Mesothelial cell of epicardium (in vitro differentiated cells): ENCODE results near the gene S100PBP. TPM values are rescaled to one million over a fixed set of nuclear protein-coding genes. Genes with fewer than 3 reads are reported as not detected.

ENCODE experiments used
- DNase-seq, 2 experiments: peaks; one replicate each; pipeline ENCODE4 v3.0.0; 2021; ENCODE audit warnings: low spot score in 2 of 2; ENCODE audit not compliant: unreplicated experiment in 2 of 2
- H3K27ac Mint-ChIP-seq: 2 replicates; pipeline ENCODE4 v1.8.0; 2021; ENCODE audit warnings: mixed read lengths
- H3K27me3 Mint-ChIP-seq: 2 replicates; pipeline ENCODE4 v1.8.0; 2021; ENCODE audit warnings: low read depth, mixed read lengths
- H3K36me3 Mint-ChIP-seq: 2 replicates; pipeline ENCODE4 v1.8.0; 2021; ENCODE audit warnings: mixed read lengths
- H3K4me1 Mint-ChIP-seq: 2 replicates; pipeline ENCODE4 v1.8.0; 2021; ENCODE audit warnings: mixed read lengths
- H3K4me3 Mint-ChIP-seq: 2 replicates; pipeline ENCODE4 v1.8.0; 2021; ENCODE audit warnings: mild to moderate bottlenecking, moderate library complexity, mixed read lengths
- H3K9me3 Mint-ChIP-seq: 2 replicates; pipeline ENCODE4 v1.8.0; 2021; ENCODE audit warnings: mixed read lengths
- CTCF ChIP-seq: fragments of 200-600 bp; sonication (generic); IDR thresholded peaks from one replicate; pipeline ENCODE4 v1.5.0; 2021; ENCODE audit warnings: antibody characterized with exemption; ENCODE audit not compliant: unreplicated experiment
- total RNA-seq: library from RNA; stranded (reverse); gene quantifications from 3 replicates; pipeline ENCODE4 v1.2.1, GENCODE V29; 2021

S100PBP gene
- total RNA-seq, 1 donor from 2014 or later, result 66.8 TPM

GRCh38 chr1:32886828-32887414 lies 69.5 kb downstream of the S100PBP start:
- no peak overlapping the region for H3K4me3 Mint-ChIP-seq
- H3K4me1 Mint-ChIP-seq, result peaks cover 16% of the 10 kb centered on the region
- H3K36me3 Mint-ChIP-seq, result no peaks in the 10 kb centered on the region
- no peak for TF ChIP-seq CTCF
- no peaks in the 10 kb centered on the region for H3K9me3 Mint-ChIP-seq
- no peak overlapping the region for H3K27ac Mint-ChIP-seq
- no peak for DNase-seq
- peaks cover 41% of the 10 kb centered on the region for H3K27me3 Mint-ChIP-seq

GRCh38 chr1:32887623-32888022 lies 70.2 kb downstream of the S100PBP start:
- no peaks in the 10 kb centered on the region for H3K36me3 Mint-ChIP-seq
- no peak overlapping the region for H3K4me3 Mint-ChIP-seq
- no peak for DNase-seq

GRCh38 chr1:32888134-32888533 lies 70.7 kb downstream of the S100PBP start:
- H3K27me3 Mint-ChIP-seq, result peaks cover 42% of the 10 kb centered on the region
- no peak for DNase-seq
- no peak for TF ChIP-seq CTCF
- H3K9me3 Mint-ChIP-seq, result no peaks in the 10 kb centered on the region
- no peaks in the 10 kb centered on the region for H3K36me3 Mint-ChIP-seq
- H3K4me3 Mint-ChIP-seq, result no peak overlapping the region
- H3K4me1 Mint-ChIP-seq, result peaks cover 25% of the 10 kb centered on the region
- no peak overlapping the region for H3K27ac Mint-ChIP-seq

More at GRCh38 chr1:32887623-32888022, 70.2 kb downstream of the S100PBP start:
- no peaks in the 10 kb centered on the region for H3K9me3 Mint-ChIP-seq
- H3K27ac Mint-ChIP-seq, result no peak overlapping the region
- peaks cover 23% of the 10 kb centered on the region for H3K4me1 Mint-ChIP-seq
- H3K27me3 Mint-ChIP-seq, result peaks cover 42% of the 10 kb centered on the region
- no peak for TF ChIP-seq CTCF

GRCh38 chr1:32888677-32889420 lies 71.4 kb downstream of the S100PBP start:
- Mint-ChIP-seq H3K4me1 (peaks cover 25% of the 10 kb centered on the region), H3K27me3 (peaks cover 39% of the 10 kb centered on the region), H3K4me3 (no peak overlapping the region), H3K27ac (no peak overlapping the region), H3K9me3 (no peaks in the 10 kb centered on the region), H3K36me3 (no peaks in the 10 kb centered on the region)
- no peak for TF ChIP-seq CTCF
- DNase-seq, result no peak

- TF ChIP-seq CTCF, result no peak
- H3K27me3 Mint-ChIP-seq, result peaks cover 31% of the 10 kb centered on the region
- no peaks in the 10 kb centered on the region for H3K36me3 Mint-ChIP-seq
- DNase-seq, result no peak
- H3K4me1 Mint-ChIP-seq, result peaks cover 27% of the 10 kb centered on the region
- no peaks in the 10 kb centered on the region for H3K9me3 Mint-ChIP-seq
- no peak overlapping the region for H3K4me3 Mint-ChIP-seq
- no peak overlapping the region for H3K27ac Mint-ChIP-seq
Measured at GRCh38 chr1:32889731-32890278, 72.4 kb downstream of the S100PBP start.
